Measurements from ENCODE around the gene AVPI1. TPM values are rescaled to one million over a fixed set of nuclear protein-coding genes. Genes with fewer than 3 reads are reported as not detected.

Gene AVPI1
- total RNA-seq, 1 donor from 2014 or later = 6.5 TPM

DNA sequence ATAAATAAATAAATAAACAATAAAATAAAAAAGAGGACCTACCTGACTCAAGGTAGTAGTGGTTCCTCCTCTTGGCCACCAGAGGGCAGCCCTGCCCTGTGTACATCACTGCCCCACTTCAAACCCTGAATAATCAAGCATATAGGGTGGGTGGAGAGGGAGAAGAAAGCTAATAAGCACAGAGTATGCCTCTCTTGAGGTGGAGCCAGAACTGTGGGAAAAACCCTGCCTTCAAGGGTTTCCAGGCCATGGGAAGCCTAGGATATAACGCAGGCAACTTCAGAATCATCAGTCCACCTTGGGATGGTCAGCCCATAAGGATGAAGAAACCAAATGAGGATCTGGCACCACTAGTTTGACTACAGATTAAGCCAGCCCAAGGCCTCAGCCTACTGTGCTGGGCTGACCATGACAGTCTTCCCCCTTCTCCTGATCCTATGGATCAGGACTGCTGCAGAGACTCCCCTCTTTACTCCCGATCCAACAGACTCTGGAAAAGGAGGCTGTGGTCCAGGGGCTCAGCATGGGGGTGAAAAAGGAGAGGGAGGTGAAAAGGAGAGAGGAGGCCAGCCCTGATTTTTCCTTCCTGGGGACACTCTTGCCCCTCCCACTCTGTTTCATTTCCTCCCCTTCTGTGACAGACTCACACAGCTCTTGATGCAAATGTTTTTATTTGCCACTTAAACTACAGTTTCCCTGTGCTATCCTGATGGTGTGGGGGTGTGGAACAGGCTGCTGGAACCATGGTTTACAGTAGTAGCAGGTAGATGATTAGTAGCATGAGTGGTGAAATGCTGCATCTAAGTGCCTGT is 10.1 kb downstream of the AVPI1 start:
- no peak overlapping the region for H3K4me3 Mint-ChIP-seq (ENCODE audit: unreplicated experiment)
- TF ChIP-seq, protein P1, sequence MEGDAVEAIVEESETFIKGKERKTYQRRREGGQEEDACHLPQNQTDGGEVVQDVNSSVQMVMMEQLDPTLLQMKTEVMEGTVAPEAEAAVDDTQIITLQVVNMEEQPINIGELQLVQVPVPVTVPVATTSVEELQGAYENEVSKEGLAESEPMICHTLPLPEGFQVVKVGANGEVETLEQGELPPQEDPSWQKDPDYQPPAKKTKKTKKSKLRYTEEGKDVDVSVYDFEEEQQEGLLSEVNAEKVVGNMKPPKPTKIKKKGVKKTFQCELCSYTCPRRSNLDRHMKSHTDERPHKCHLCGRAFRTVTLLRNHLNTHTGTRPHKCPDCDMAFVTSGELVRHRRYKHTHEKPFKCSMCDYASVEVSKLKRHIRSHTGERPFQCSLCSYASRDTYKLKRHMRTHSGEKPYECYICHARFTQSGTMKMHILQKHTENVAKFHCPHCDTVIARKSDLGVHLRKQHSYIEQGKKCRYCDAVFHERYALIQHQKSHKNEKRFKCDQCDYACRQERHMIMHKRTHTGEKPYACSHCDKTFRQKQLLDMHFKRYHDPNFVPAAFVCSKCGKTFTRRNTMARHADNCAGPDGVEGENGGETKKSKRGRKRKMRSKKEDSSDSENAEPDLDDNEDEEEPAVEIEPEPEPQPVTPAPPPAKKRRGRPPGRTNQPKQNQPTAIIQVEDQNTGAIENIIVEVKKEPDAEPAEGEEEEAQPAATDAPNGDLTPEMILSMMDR (IDR thresholded peaks at IDR 0.05) = peak; percentile 95
- no peaks in the 10 kb centered on the region for H3K4me1 Mint-ChIP-seq (ENCODE audit: low read depth)
- no peak for DNase-seq (ENCODE audit: low spot score)
- H3K27me3 Mint-ChIP-seq (ENCODE audit: low read depth) = no peaks in the 10 kb centered on the region
- no peaks in the 10 kb centered on the region for H3K9me3 Mint-ChIP-seq (ENCODE audit: low read depth)
- no peak overlapping the region for H3K27ac Mint-ChIP-seq (ENCODE audit: unreplicated experiment)
- H3K36me3 Mint-ChIP-seq (ENCODE audit: low read depth) = peaks cover 16% of the 10 kb centered on the region

GRCh38 chr10:97675222-97675621 is 11.8 kb downstream of the AVPI1 start:
- Mint-ChIP-seq H3K4me3 (ENCODE audit: unreplicated experiment) (no peak overlapping the region), H3K4me1 (ENCODE audit: low read depth) (no peaks in the 10 kb centered on the region), H3K27me3 (ENCODE audit: low read depth) (no peaks in the 10 kb centered on the region), H3K27ac (ENCODE audit: unreplicated experiment) (no peak overlapping the region), H3K9me3 (ENCODE audit: low read depth) (no peaks in the 10 kb centered on the region), H3K36me3 (ENCODE audit: low read depth) (peaks cover 19% of the 10 kb centered on the region)
- TF ChIP-seq, protein P1 (IDR thresholded peaks at IDR 0.05) = no peak
- DNase-seq (ENCODE audit: low spot score) = no peak

GRCh38 chr10:97673736-97674525 is 13.1 kb downstream of the AVPI1 start:
- Mint-ChIP-seq H3K27me3 (ENCODE audit: low read depth) (no peaks in the 10 kb centered on the region), H3K9me3 (ENCODE audit: low read depth) (no peaks in the 10 kb centered on the region), H3K27ac (ENCODE audit: unreplicated experiment) (no peak overlapping the region), H3K4me1 (ENCODE audit: low read depth) (no peaks in the 10 kb centered on the region), H3K4me3 (ENCODE audit: unreplicated experiment) (no peak overlapping the region), H3K36me3 (ENCODE audit: low read depth) (peaks cover 19% of the 10 kb centered on the region)
- TF ChIP-seq, protein P1 (IDR thresholded peaks at IDR 0.05) = no peak
- DNase-seq (ENCODE audit: low spot score) = no peak

- TF ChIP-seq, protein P1 (IDR thresholded peaks at IDR 0.05) = no peak
- Mint-ChIP-seq H3K4me3 (ENCODE audit: unreplicated experiment) (no peak overlapping the region), H3K27me3 (ENCODE audit: low read depth) (no peaks in the 10 kb centered on the region), H3K27ac (ENCODE audit: unreplicated experiment) (no peak overlapping the region), H3K36me3 (ENCODE audit: low read depth) (peaks cover 31% of the 10 kb centered on the region), H3K4me1 (ENCODE audit: low read depth) (no peaks in the 10 kb centered on the region), H3K9me3 (ENCODE audit: low read depth) (no peaks in the 10 kb centered on the region)
- DNase-seq (ENCODE audit: low spot score) = no peak
These were observed 17.5 kb downstream of the AVPI1 start for GRCh38 chr10:97669571-97669970.

DNA sequence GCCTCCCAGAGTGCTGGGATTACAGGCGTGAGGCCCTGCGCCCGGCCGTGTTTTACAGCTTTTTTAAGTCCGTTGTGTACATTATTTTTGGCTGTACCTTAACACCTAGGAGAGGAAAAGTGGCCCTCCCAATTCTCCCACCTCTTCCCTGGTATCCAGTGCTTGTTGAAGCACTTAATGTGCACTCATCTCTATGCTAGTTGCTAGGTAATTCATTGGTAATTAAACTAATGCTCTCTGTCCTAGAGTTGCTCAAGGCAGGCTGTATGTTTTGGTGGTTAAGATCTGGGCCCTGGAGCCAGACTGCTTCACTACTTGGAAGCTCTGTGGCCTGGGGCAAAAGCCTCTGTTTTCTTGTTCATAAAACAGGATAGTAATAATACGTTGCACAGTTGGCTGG is 19.6 kb downstream of the AVPI1 start:
- no peak overlapping the region for H3K27ac Mint-ChIP-seq (ENCODE audit: unreplicated experiment)
- DNase-seq (ENCODE audit: low spot score) = no peak
- TF ChIP-seq, protein P1 (IDR thresholded peaks at IDR 0.05) = no peak
- H3K4me3 Mint-ChIP-seq (ENCODE audit: unreplicated experiment) = no peak overlapping the region
- no peaks in the 10 kb centered on the region for H3K27me3 Mint-ChIP-seq (ENCODE audit: low read depth)
- no peaks in the 10 kb centered on the region for H3K9me3 Mint-ChIP-seq (ENCODE audit: low read depth)
- H3K4me1 Mint-ChIP-seq (ENCODE audit: low read depth) = no peaks in the 10 kb centered on the region
- H3K36me3 Mint-ChIP-seq (ENCODE audit: low read depth) = peaks cover 36% of the 10 kb centered on the region

Measured in chondrocyte (in vitro differentiated cells).